DND-41 (cell line): ENCODE results near the gene SFXN1.

Experiments used
- ATAC-seq: fragments of 200-7000 bp; cut with Tn5 transposase; 3 replicates; pipeline ENCODE4 v1.9.1; 2021; ENCODE audit warnings: low read depth; ENCODE audit not compliant: insufficient read depth
- DNase-seq: peaks from one replicate; pipeline ENCODE4 v3.0.0-alpha.2; 2020
- H2AFZ ChIP-seq: 2 replicates; pipeline ENCODE4 v1.6.0; 2012; ENCODE audit warnings: low read depth, low read length
- H3K27ac ChIP-seq: 2 replicates; pipeline ENCODE4 v1.5.1; 2012; ENCODE audit warnings: low read length, inconsistent platforms
- H3K27me3 ChIP-seq: fragments of 200-600 bp; sonication (generic); 2 replicates; pipeline ENCODE4 v1.6.0; 2012; ENCODE audit warnings: low read length, mild to moderate bottlenecking, inconsistent platforms; ENCODE audit not compliant: insufficient read depth, poor library complexity
- H3K36me3 ChIP-seq: 2 replicates; pipeline ENCODE4 v1.5.1; 2012; ENCODE audit warnings: low read length, inconsistent platforms; ENCODE audit not compliant: insufficient read depth
- H3K4me1 ChIP-seq: 2 replicates; pipeline ENCODE4 v1.5.1; 2012; ENCODE audit warnings: mild to moderate bottlenecking, low read length; ENCODE audit not compliant: insufficient read depth
- H3K4me2 ChIP-seq: 2 replicates; pipeline ENCODE4 v1.6.0; 2012; ENCODE audit warnings: mild to moderate bottlenecking, moderate library complexity, low read length, inconsistent platforms; ENCODE audit not compliant: insufficient read depth
- H3K4me3 ChIP-seq, 2 experiments: fragments of 200-600 bp in 1 of 2; shearing (Covaris generic) in 1 of 2; 2 replicates each; pipeline ENCODE4 v1.5.1; 2012 to 2016; ENCODE audit warnings: inconsistent platforms in 2 of 2, low read length in 2 of 2, mild to moderate bottlenecking in 2 of 2, low read depth in 1 of 2, moderate library complexity in 1 of 2
- H3K79me2 ChIP-seq: 2 replicates; pipeline ENCODE4 v1.6.0; 2012; ENCODE audit warnings: low read length, inconsistent platforms; ENCODE audit not compliant: insufficient read depth
- H3K9ac ChIP-seq: 2 replicates; pipeline ENCODE4 v1.6.0; 2012; ENCODE audit warnings: low read depth, mild to moderate bottlenecking, inconsistent platforms, low read length, moderate library complexity
- H3K9me3 ChIP-seq: 2 replicates; pipeline ENCODE4 v1.5.1; 2012; ENCODE audit warnings: low read length, moderate library complexity, mild to moderate bottlenecking, inconsistent platforms; ENCODE audit not compliant: insufficient read depth, severe bottlenecking
- H4K20me1 ChIP-seq: 2 replicates; pipeline ENCODE4 v1.6.0; 2012; ENCODE audit warnings: low read length; ENCODE audit not compliant: insufficient read depth
- EZH2 ChIP-seq: IDR thresholded peaks from 3 replicates; pipeline ENCODE4 v1.6.1; 2012; ENCODE audit warnings: borderline replicate concordance, low read depth, mild to moderate bottlenecking, moderate library complexity, low read length, inconsistent platforms; ENCODE audit not compliant: severe bottlenecking
- TF ChIP-seq, protein P1 (sequence below): IDR thresholded peaks from 2 replicates; pipeline ENCODE4 v1.5.1; 2012; ENCODE audit warnings: borderline replicate concordance, low read length, moderate library complexity, mild to moderate bottlenecking; ENCODE audit not compliant: poor library complexity, severe bottlenecking; ENCODE audit errors: extremely low read depth

The SFXN1 gene

GRCh38 chr5:175542232-175542965 is 64.0 kb downstream of the SFXN1 start:
- Histone ChIP-seq H3K4me1 (no peaks in the 10 kb centered on the region), H3K36me3 (no peaks in the 10 kb centered on the region), H3K9ac (no peak overlapping the region), H3K4me2 (no peak overlapping the region), H2AFZ (no peak overlapping the region), H3K27ac (no peak overlapping the region), H3K9me3 (no peaks in the 10 kb centered on the region), H3K79me2 (no peaks in the 10 kb centered on the region), H4K20me1 (no peaks in the 10 kb centered on the region), H3K27me3 (no peaks in the 10 kb centered on the region), H3K4me3 (no peak overlapping the region)
- DNase-seq (no peak), ATAC-seq (0 out of 3 replicates have a peak, but pooled peaks have one; percentile 17)
- TF ChIP-seq, protein P1, sequence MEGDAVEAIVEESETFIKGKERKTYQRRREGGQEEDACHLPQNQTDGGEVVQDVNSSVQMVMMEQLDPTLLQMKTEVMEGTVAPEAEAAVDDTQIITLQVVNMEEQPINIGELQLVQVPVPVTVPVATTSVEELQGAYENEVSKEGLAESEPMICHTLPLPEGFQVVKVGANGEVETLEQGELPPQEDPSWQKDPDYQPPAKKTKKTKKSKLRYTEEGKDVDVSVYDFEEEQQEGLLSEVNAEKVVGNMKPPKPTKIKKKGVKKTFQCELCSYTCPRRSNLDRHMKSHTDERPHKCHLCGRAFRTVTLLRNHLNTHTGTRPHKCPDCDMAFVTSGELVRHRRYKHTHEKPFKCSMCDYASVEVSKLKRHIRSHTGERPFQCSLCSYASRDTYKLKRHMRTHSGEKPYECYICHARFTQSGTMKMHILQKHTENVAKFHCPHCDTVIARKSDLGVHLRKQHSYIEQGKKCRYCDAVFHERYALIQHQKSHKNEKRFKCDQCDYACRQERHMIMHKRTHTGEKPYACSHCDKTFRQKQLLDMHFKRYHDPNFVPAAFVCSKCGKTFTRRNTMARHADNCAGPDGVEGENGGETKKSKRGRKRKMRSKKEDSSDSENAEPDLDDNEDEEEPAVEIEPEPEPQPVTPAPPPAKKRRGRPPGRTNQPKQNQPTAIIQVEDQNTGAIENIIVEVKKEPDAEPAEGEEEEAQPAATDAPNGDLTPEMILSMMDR = no peak

- no peak overlapping the region for H3K4me3 ChIP-seq
- H3K79me2 ChIP-seq = no peaks in the 10 kb centered on the region
- no peak for ATAC-seq
- no peak overlapping the region for H2AFZ ChIP-seq
- no peak overlapping the region for H3K4me2 ChIP-seq
- no peak overlapping the region for H3K27ac ChIP-seq
- H3K4me1 ChIP-seq = no peaks in the 10 kb centered on the region
- H3K36me3 ChIP-seq = no peaks in the 10 kb centered on the region
- TF ChIP-seq, protein P1 = no peak
- TF ChIP-seq EZH2 = no peak
- no peaks in the 10 kb centered on the region for H4K20me1 ChIP-seq
- H3K9ac ChIP-seq = no peak overlapping the region
- DNase-seq = no peak
- no peaks in the 10 kb centered on the region for H3K27me3 ChIP-seq
- no peaks in the 10 kb centered on the region for H3K9me3 ChIP-seq
Observed at GRCh38 chr5:175542966-175543235, 64.5 kb downstream of the SFXN1 start.

GRCh38 chr5:175544108-175544511 is 65.8 kb downstream of the SFXN1 start:
- ATAC-seq = no peak
- Histone ChIP-seq H4K20me1 (no peaks in the 10 kb centered on the region), H3K9me3 (no peaks in the 10 kb centered on the region), H3K9ac (no peak overlapping the region), H3K27me3 (no peaks in the 10 kb centered on the region), H3K4me2 (no peak overlapping the region), H3K79me2 (no peaks in the 10 kb centered on the region), H3K4me1 (no peaks in the 10 kb centered on the region), H3K4me3 (no peak overlapping the region), H3K36me3 (no peaks in the 10 kb centered on the region), H3K27ac (no peak overlapping the region), H2AFZ (no peak overlapping the region)
- no peak for TF ChIP-seq EZH2
- TF ChIP-seq, protein P1 = no peak
- no peak for DNase-seq

DNA sequence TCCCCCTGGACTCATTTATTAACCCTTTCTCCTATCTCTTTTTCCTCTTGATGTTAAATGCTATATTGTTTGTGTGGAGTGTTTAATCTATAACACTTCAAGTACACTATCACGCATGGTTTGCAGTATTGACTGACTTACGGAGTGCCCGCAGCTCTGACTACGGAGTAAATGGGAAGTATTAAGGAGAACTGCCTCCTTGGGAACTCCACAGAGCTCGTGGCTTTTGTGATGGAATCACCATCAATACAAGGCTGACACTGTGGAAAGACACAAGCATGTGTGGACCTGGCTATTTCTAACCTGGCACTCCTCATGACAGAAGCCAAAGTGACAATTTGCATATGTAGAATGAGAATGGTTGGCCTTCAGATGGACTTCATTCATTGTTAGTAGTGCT is 66.2 kb downstream of the SFXN1 start:
- Histone ChIP-seq H3K36me3 (no peaks in the 10 kb centered on the region), H2AFZ (no peak overlapping the region), H3K4me3 (no peak overlapping the region), H3K79me2 (no peaks in the 10 kb centered on the region), H3K9ac (no peak overlapping the region), H3K4me2 (no peak overlapping the region), H4K20me1 (no peaks in the 10 kb centered on the region), H3K9me3 (no peaks in the 10 kb centered on the region), H3K4me1 (no peaks in the 10 kb centered on the region), H3K27me3 (no peaks in the 10 kb centered on the region), H3K27ac (no peak overlapping the region)
- ATAC-seq (no peak), DNase-seq (no peak)
- TF ChIP-seq, protein P1 = no peak
- TF ChIP-seq EZH2 = no peak
